Smooth muscle cell (in vitro differentiated cells): ENCODE measurements around the gene RNF144B. TPM values are rescaled to one million over a fixed set of nuclear protein-coding genes. Genes with fewer than 3 reads are reported as not detected.
A peak's percentile ranks its signal among the peaks of the same experiment; 100 is the strongest.
"Not testable (repeated sequence)": the region's sequence is repeated elsewhere in the genome, so short reads cannot be mapped to it uniquely, and the experiment has no call there.

Experiments
- DNase-seq: peaks from one replicate; lab custom pipeline; 2025; ENCODE audit not compliant: unreplicated experiment; lab: John Stamatoyannopoulos, UW
- H2AFZ ChIP-seq: fragments of 200-600 bp; sonication (generic); 2 replicates; pipeline ENCODE4 v1.6.0; 2016; ENCODE audit warnings: antibody characterized with exemption, low read depth, mild to moderate bottlenecking
- H3F3A ChIP-seq: fragments of 200-600 bp; sonication (generic); 2 replicates; pipeline ENCODE4 v1.6.0; 2017; ENCODE audit warnings: antibody characterized with exemption, low read depth
- H3K27ac ChIP-seq: fragments of 200-600 bp; sonication (generic); 2 replicates; pipeline ENCODE4 v1.5.1; 2016; ENCODE audit warnings: low read depth, mild to moderate bottlenecking
- H3K27me3 ChIP-seq: fragments of 200-600 bp; sonication (generic); 2 replicates; pipeline ENCODE4 v1.6.1; 2016; ENCODE audit warnings: low read depth, mild to moderate bottlenecking
- H3K36me3 ChIP-seq: fragments of 200-600 bp; sonication (generic); 2 replicates; pipeline ENCODE4 v1.5.1; 2016; ENCODE audit warnings: low read depth
- H3K4me1 ChIP-seq: fragments of 200-600 bp; sonication (generic); 2 replicates; pipeline ENCODE4 v1.5.1; 2016; ENCODE audit warnings: low read depth
- H3K4me2 ChIP-seq: fragments of 200-600 bp; sonication (generic); 2 replicates; pipeline ENCODE4 v1.6.0; 2016; ENCODE audit warnings: mild to moderate bottlenecking
- H3K4me3 ChIP-seq: fragments of 200-600 bp; sonication (generic); 2 replicates; pipeline ENCODE4 v1.5.1; 2016; ENCODE audit warnings: mild to moderate bottlenecking
- H3K79me2 ChIP-seq: fragments of 200-600 bp; sonication (generic); 2 replicates; pipeline ENCODE4 v1.6.0; 2016; ENCODE audit warnings: low read depth, mild to moderate bottlenecking
- H3K9ac ChIP-seq: fragments of 200-600 bp; sonication (generic); 2 replicates; pipeline ENCODE4 v1.6.0; 2016; ENCODE audit warnings: low read depth
- H3K9me3 ChIP-seq: fragments of 200-600 bp; sonication (generic); replicated peaks from 2 replicates; pipeline ENCODE4 v1.5.1; 2016; ENCODE audit warnings: low read depth
- H4K20me1 ChIP-seq: fragments of 200-600 bp; sonication (generic); 2 replicates; pipeline ENCODE4 v1.6.0; 2016; ENCODE audit warnings: low read depth
- WGBS: methylation state at CpG from one replicate; pipeline ENCODE4 v1.1.7; 2016; ENCODE audit warnings: low lambda C conversion rate; 5-methylcytosine and 5-hydroxymethylcytosine counted together
- polyA plus RNA-seq: library from polyadenylated mRNA; unstranded; fragments of >200 nt; fragmentation: Nextera tagmentation; extraction: Ambion mirVana; gene quantifications from 2 replicates; pipeline ENCODE4 v1.2.1, GENCODE V29; 2016
- total RNA-seq: library from RNA; depleted of rRNA; stranded (reverse); fragments of >200 nt; gene quantifications from 2 replicates; pipeline ENCODE4 v1.2.3, GENCODE V29; 2014
- TF ChIP-seq, protein P1 (sequence below): fragments of 200-600 bp; sonication (generic); IDR thresholded peaks from 2 replicates; pipeline ENCODE4 v1.5.1; 2017; ENCODE audit warnings: borderline replicate concordance, mild to moderate bottlenecking, antibody characterized with exemption; ENCODE audit not compliant: insufficient read depth, poor library complexity, severe bottlenecking

Gene RNF144B
- total and polyA plus RNA-seq, 2 experiments from 2014 or later, result 3.4 to 10.9 TPM

DNA sequence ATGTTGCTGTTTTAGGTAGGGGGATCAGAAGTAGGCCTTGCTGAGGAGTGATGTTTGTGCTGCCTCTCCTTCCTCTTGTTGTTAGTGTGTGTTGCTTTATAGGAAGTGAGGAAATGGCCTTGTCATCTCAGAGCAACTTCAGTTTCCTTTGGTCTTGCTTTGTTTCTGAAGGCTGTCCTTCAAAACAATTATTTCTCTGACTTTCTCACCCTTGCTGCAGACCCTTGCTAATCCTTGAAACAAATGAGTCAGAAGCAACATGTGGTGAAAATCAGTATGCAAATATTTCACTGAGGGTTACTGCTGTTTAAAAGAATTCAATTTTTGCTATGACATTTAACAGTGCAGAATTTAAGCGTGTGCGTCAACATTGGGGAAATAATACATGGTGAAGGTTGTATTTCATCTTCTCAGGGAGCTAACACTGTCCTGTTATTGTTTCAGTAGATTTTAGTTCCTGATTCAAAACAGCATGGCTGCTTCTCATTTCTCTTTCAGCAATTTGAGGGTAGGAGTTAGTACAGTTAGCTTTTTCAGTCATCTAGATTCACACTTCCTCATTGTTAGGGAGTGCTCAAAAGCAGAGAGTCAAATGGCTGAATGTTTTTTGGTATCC, 13.8 kb downstream of the RNF144B start:
- TF ChIP-seq, protein P1, sequence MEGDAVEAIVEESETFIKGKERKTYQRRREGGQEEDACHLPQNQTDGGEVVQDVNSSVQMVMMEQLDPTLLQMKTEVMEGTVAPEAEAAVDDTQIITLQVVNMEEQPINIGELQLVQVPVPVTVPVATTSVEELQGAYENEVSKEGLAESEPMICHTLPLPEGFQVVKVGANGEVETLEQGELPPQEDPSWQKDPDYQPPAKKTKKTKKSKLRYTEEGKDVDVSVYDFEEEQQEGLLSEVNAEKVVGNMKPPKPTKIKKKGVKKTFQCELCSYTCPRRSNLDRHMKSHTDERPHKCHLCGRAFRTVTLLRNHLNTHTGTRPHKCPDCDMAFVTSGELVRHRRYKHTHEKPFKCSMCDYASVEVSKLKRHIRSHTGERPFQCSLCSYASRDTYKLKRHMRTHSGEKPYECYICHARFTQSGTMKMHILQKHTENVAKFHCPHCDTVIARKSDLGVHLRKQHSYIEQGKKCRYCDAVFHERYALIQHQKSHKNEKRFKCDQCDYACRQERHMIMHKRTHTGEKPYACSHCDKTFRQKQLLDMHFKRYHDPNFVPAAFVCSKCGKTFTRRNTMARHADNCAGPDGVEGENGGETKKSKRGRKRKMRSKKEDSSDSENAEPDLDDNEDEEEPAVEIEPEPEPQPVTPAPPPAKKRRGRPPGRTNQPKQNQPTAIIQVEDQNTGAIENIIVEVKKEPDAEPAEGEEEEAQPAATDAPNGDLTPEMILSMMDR, result no peak
- H3K4me3 ChIP-seq, result no peak overlapping the region
- H3K27ac ChIP-seq, result peak overlapping the region; percentile 54
- no peaks in the 10 kb centered on the region for H3K9me3 ChIP-seq
- no peak for DNase-seq
- H3F3A ChIP-seq, result peaks cover 9% of the 10 kb centered on the region
- H3K36me3 ChIP-seq, result no peaks in the 10 kb centered on the region
- 70% methylated on average over 2 of the region's 2 CpGs for WGBS
- H3K4me2 ChIP-seq, result peak overlapping the region; percentile 18
- peak overlapping the region; percentile 83 for H2AFZ ChIP-seq
- H3K79me2 ChIP-seq, result no peaks in the 10 kb centered on the region
- no peaks in the 10 kb centered on the region for H4K20me1 ChIP-seq
- no peaks in the 10 kb centered on the region for H3K27me3 ChIP-seq
- no peak overlapping the region for H3K9ac ChIP-seq
- peaks cover 8% of the 10 kb centered on the region for H3K4me1 ChIP-seq

DNA sequence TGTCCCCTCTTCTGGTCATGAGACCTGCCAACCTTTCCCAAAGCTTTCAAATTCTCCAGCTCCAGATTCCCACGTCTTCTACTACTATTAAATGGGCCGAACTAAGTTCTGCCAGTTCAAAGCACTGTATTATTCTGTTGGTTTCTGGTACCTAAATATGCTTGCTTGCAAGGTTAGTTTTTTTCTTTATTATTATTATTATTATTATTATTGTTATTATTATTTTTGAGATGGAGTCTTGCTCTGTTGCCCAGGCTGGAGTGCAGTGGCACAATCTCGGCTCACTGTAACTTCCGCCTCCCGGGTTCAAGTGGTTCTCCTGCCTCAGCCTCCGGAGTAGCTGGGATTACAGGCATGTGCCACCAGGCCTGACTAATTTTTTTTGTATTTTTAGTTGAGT, 17.8 kb downstream of the RNF144B start:
- not testable (repeated sequence) for H4K20me1 ChIP-seq, H3K4me2 ChIP-seq
- 88% methylated on average over 6 of the region's 6 CpGs for WGBS

DNA sequence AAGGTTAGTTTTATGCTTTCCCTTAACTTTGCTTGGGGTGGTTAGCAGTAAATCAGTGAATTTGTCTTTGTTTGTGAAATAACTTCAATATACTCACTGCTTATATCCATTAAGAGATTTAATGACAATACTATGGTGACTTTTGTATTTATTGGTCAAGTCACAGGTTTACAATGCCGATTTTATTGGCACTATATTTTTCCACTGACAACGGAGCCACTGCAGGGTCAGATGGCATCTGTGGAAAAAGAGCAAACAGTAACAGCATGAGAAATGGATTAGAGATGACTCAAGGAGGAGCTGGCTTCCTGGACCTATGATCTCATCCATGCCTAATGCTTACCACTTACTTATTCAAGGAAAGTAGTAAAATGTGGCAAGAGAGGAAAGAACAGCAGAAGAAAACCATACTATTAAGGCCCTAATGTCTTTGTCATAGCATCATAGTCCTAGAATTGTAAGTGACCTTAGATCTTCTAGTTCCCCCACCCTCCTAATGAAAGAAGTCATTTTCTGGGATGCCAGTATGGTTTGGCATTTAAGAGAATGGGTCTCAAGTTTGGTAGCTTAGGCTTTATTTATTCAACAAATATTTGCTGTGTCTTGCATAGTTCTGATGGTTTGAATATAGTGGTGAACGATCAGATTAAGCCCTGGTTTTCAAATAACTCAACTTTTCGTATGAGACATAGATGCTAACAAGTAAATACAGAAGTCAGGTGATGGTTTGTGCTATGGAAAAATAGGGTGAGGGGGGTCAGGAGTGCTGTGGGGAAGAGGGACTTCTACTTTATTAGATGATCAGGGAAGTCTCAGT, 18.5 kb downstream of the RNF144B start:
- 28% methylated on average over 4 of the region's 4 CpGs for WGBS
- TF ChIP-seq, protein P1, result no peak

More for the DNA sequence above, 17.8 kb downstream of the RNF144B start:
- peak overlapping the region; percentile 75 for H3K27ac ChIP-seq
- not testable (repeated sequence) for H3K79me2 ChIP-seq, DNase-seq, H3K36me3 ChIP-seq, H3K4me3 ChIP-seq, H3F3A ChIP-seq, H3K27me3 ChIP-seq, H3K9me3 ChIP-seq, H2AFZ ChIP-seq, H3K4me1 ChIP-seq
- H3K9ac ChIP-seq, result peak overlapping the region; percentile 8

GRCh38 chr6:18406955-18407749, 20.0 kb downstream of the RNF144B start:
- no peak for DNase-seq
- Histone ChIP-seq H3K27me3 (no peaks in the 10 kb centered on the region), H3K4me2 (no peak overlapping the region), H4K20me1 (no peaks in the 10 kb centered on the region), H3K27ac (no peak overlapping the region), H3K9me3 (no peaks in the 10 kb centered on the region), H3K79me2 (no peaks in the 10 kb centered on the region), H3F3A (no peaks in the 10 kb centered on the region), H2AFZ (no peak overlapping the region), H3K36me3 (no peaks in the 10 kb centered on the region), H3K4me3 (no peak overlapping the region), H3K4me1 (no peaks in the 10 kb centered on the region), H3K9ac (no peak overlapping the region)
- 96% methylated on average over 4 of the region's 4 CpGs for WGBS
- TF ChIP-seq, protein P1, result no peak

More for the DNA sequence above, 18.5 kb downstream of the RNF144B start:
- Histone ChIP-seq H3K79me2 (no peaks in the 10 kb centered on the region), H3K4me1 (peaks cover 6% of the 10 kb centered on the region), H4K20me1 (no peaks in the 10 kb centered on the region), H3K4me2 (peak overlapping the region; percentile 0), H3F3A (peaks cover 6% of the 10 kb centered on the region), H3K27ac (peak overlapping the region; percentile 75), H2AFZ (no peak overlapping the region), H3K27me3 (no peaks in the 10 kb centered on the region), H3K36me3 (no peaks in the 10 kb centered on the region), H3K4me3 (no peak overlapping the region), H3K9me3 (no peaks in the 10 kb centered on the region), H3K9ac (peak overlapping the region; percentile 9)
- DNase-seq, result no peak

GRCh38 chr6:18409602-18410001, 22.5 kb downstream of the RNF144B start:
- H2AFZ ChIP-seq, H3K27me3 ChIP-seq, H3K4me1 ChIP-seq, H3K4me3 ChIP-seq, H4K20me1 ChIP-seq, H3K9me3 ChIP-seq, DNase-seq, H3K4me2 ChIP-seq, H3K27ac ChIP-seq, H3K9ac ChIP-seq, H3K36me3 ChIP-seq, H3K79me2 ChIP-seq, H3F3A ChIP-seq: not testable (repeated sequence)
- 86% methylated on average over 11 of the region's 11 CpGs for WGBS
